Activated CD4-positive, alpha-beta T cell treated with anti-CD3 and anti-CD28 coated beads, Interleukin-2, amount 10 ng/mL, durations not matched to agents 7 days and 5 days (primary cell): Measurements from ENCODE around the gene TSPAN33. TPM values are rescaled to one million over a fixed set of nuclear protein-coding genes. Genes with fewer than 3 reads are reported as not detected.

ENCODE experiments used
- total RNA-seq, 2 experiments: library from RNA; stranded (reverse); gene quantifications; one replicate each; pipeline ENCODE4 v1.2.3, GENCODE V29; 2021

TSPAN33 gene
- total RNA-seq, 2 experiments from 2014 or later: 2.8 to 3.0 TPM

Other genes with a start within 250 kb of the TSPAN33 start
- under 1 TPM; 0.10 to 0.12 TPM for gene KCP, start 234.0 kb upstream of the TSPAN33 start, total RNA-seq
- 1 to 10 TPM; 6.5 to 6.7 TPM for gene IRF5, start 206.8 kb upstream of the TSPAN33 start, total RNA-seq
- gene TNPO3, start 89.6 kb upstream of the TSPAN33 start, total RNA-seq: 10 to 100 TPM; 44.3 to 48.1 TPM
- not detected for gene SMO, start 43.9 kb downstream of the TSPAN33 start, total RNA-seq
- gene AHCYL2, start 80.3 kb downstream of the TSPAN33 start, total RNA-seq: 10 to 100 TPM in 1 of 2 experiments, 1 to 10 TPM in 1; 9.7 to 11.4 TPM